Parathyroid adenoma (tissue), 2 donors: ENCODE data around the gene TUBB8.

ENCODE experiments used
- H2AFZ ChIP-seq: fragments of 300-600 bp; sonication (generic); one replicate; pipeline ENCODE4 v1.7.0; 2017; ENCODE audit warnings: antibody characterized with exemption, mild to moderate bottlenecking
- H3K27ac ChIP-seq: fragments of 300-600 bp; sonication (generic); one replicate; pipeline ENCODE4 v1.7.0; 2017
- H3K27me3 ChIP-seq: fragments of 300-600 bp; sonication (generic); one replicate; pipeline ENCODE4 v1.7.0; 2017; ENCODE audit warnings: low read length; ENCODE audit not compliant: control insufficient read depth, insufficient read depth
- H3K36me3 ChIP-seq: fragments of 300-600 bp; sonication (generic); one replicate; pipeline ENCODE4 v1.7.0; 2017; ENCODE audit warnings: low read length; ENCODE audit not compliant: control insufficient read depth, insufficient read depth
- H3K4me1 ChIP-seq: fragments of 300-600 bp; sonication (generic); one replicate; pipeline ENCODE4 v1.7.0; 2017; ENCODE audit warnings: control low read depth
- H3K4me2 ChIP-seq: fragments of 300-600 bp; sonication (generic); one replicate; pipeline ENCODE4 v1.7.0; 2017; ENCODE audit warnings: low read length
- H3K4me3 ChIP-seq: fragments of 300-600 bp; sonication (generic); one replicate; pipeline ENCODE4 v1.7.0; 2017; ENCODE audit warnings: low read depth, low read length
- H3K79me2 ChIP-seq: fragments of 300-600 bp; sonication (generic); one replicate; pipeline ENCODE4 v1.7.0; 2017; ENCODE audit warnings: control low read depth
- H3K9ac ChIP-seq: fragments of 300-600 bp; sonication (generic); one replicate; pipeline ENCODE4 v1.7.0; 2017; ENCODE audit warnings: mild to moderate bottlenecking
- H3K9me3 ChIP-seq: fragments of 300-600 bp; sonication (generic); one replicate; pipeline ENCODE4 v1.7.0; 2017; ENCODE audit warnings: low read length; ENCODE audit not compliant: control insufficient read depth
- TF ChIP-seq, protein P1 (sequence below): fragments of 300-600 bp; sonication (generic); IDR thresholded peaks from one replicate; pipeline ENCODE4 v1.7.0; 2017; ENCODE audit warnings: antibody characterized with exemption, mild to moderate bottlenecking
- donor health status: primary hyperparathyroidism.

Gene TUBB8

DNA sequence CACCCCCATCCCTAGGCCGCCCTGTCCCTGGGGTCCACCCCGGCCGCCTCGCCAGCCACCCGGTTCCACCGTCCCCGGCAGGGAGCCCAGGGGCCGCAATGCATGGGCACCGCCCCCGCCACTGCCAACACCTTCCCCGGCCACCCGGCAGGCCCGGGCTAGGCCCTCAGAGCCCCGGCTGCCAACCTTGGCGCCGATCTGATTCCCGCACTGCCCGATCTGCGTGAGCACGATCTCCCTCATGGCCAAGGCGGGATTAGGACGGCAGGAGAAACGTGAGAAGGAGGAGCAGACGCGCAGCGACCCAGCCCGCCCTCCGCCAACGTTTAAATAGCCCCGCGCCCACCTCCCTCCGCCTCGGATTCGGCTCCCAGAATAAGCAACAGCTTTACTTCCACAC lies at the start of gene TUBB8:
TSS of gene TUBB8 (minus strand) at position 301 of the 400 bp plus-strand sequence. CDS start at position 243, 58 bp downstream.
- Histone ChIP-seq H3K36me3 (no peaks in the 10 kb centered on the region), H3K9ac (no peak within 1 kb of the TSS)
- TF ChIP-seq, protein P1, sequence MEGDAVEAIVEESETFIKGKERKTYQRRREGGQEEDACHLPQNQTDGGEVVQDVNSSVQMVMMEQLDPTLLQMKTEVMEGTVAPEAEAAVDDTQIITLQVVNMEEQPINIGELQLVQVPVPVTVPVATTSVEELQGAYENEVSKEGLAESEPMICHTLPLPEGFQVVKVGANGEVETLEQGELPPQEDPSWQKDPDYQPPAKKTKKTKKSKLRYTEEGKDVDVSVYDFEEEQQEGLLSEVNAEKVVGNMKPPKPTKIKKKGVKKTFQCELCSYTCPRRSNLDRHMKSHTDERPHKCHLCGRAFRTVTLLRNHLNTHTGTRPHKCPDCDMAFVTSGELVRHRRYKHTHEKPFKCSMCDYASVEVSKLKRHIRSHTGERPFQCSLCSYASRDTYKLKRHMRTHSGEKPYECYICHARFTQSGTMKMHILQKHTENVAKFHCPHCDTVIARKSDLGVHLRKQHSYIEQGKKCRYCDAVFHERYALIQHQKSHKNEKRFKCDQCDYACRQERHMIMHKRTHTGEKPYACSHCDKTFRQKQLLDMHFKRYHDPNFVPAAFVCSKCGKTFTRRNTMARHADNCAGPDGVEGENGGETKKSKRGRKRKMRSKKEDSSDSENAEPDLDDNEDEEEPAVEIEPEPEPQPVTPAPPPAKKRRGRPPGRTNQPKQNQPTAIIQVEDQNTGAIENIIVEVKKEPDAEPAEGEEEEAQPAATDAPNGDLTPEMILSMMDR: no peak

DNA sequence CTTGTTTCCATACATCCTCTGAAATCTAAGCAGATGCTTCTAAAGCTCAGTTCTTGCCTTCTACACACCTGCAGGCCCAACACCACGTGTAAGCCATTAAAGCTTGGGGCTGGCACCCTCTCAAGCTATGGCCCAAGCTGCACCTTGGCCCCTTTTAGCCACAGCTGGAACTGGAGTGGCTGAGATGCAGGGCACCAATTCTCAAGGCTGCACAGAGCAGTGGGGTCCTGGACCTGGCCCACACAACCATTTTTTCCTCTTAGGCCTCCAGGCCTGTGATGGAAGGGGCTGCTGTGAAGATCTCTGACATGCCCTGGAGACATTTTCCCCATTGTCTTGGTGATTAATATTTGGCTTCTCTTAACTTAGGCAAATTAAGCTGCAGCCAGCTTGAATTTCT lies 47.4 kb upstream of the TUBB8 start:
- H3K4me3 ChIP-seq: no peak overlapping the region
- no peak overlapping the region for H3K4me2 ChIP-seq
- no peaks in the 10 kb centered on the region for H3K36me3 ChIP-seq
- H3K27me3 ChIP-seq: no peaks in the 10 kb centered on the region
- H3K9me3 ChIP-seq: no peaks in the 10 kb centered on the region
- H2AFZ ChIP-seq: no peak overlapping the region
- TF ChIP-seq, protein P1: no peak
- H3K4me1 ChIP-seq: peaks cover 10% of the 10 kb centered on the region
- H3K9ac ChIP-seq: no peak overlapping the region
- no peak overlapping the region for H3K27ac ChIP-seq
- H3K79me2 ChIP-seq: no peaks in the 10 kb centered on the region

More for the DNA sequence above, at the start of gene TUBB8:
- no peaks in the 10 kb centered on the region for H3K27me3 ChIP-seq
- peak within 1 kb of the TSS; percentile 51 for H3K27ac ChIP-seq
- no peaks in the 10 kb centered on the region for H3K79me2 ChIP-seq
- no peak within 1 kb of the TSS for H3K4me2 ChIP-seq
- H2AFZ ChIP-seq: peak within 1 kb of the TSS; percentile 66
- H3K4me1 ChIP-seq: peaks cover 12% of the 10 kb centered on the region
- H3K9me3 ChIP-seq: no peaks in the 10 kb centered on the region
- H3K4me3 ChIP-seq: no peak within 1 kb of the TSS

DNA sequence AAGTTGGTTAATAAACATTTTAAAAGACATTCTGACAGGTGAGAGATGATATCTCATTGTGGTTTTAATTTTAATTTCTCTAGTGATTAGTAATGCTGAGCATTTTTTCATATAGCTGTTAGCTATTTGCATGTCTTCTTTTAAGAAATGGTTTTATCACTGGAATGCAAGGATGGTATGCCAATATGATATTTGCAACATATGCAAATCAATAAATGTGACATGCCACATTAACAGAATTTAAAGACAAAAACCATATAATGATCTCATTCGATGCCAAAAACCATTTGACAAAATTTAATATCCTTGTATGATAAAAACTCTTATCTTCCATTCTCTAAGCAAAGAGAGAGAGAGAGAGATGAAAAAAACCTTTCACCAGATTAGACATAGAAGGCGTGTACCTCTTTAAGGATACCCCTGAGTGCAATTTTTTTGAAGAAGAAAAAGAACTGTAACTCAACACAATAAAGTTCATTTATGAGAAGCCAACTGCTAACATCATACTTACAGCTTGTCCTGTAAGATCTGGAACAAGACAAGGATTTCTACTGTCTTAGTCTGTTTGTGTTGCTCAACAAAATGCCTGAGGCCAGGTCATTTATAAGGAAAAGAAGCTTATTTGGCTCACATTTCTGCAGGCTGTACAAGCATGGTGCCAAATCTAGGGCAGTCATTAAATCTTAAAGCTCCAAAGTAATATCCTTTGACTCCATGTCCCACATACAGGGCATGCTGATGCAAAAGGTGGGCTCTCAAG lies 46.4 kb upstream of the TUBB8 start:
- Histone ChIP-seq H3K4me1 (peaks cover 14% of the 10 kb centered on the region), H3K27me3 (no peaks in the 10 kb centered on the region), H3K27ac (no peak overlapping the region), H3K36me3 (no peaks in the 10 kb centered on the region), H3K79me2 (no peaks in the 10 kb centered on the region), H3K9me3 (no peaks in the 10 kb centered on the region), H3K9ac (no peak overlapping the region), H3K4me2 (no peak overlapping the region), H3K4me3 (no peak overlapping the region), H2AFZ (no peak overlapping the region)
- TF ChIP-seq, protein P1: no peak

DNA sequence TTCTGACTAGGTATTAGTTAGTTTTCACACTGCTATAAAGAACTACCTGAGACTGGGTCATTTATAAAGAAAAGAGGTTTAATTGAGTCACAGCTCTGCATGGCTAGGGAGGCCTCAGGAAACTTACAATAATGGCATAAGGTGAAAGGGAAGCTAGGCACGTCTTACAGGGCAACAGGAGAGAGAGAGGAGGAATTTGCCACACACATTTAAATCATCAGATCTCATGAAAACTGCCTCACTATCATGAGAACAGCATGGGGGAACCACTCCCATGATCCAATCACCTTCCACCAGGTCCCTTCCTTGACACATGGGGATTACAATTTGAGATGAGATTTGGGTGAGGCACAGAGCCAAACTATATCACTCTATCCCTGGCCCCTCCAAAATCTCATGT lies 45.5 kb upstream of the TUBB8 start:
- TF ChIP-seq, protein P1: no peak
- H3K27ac ChIP-seq: no peak overlapping the region
- H3K4me3 ChIP-seq: no peak overlapping the region
- no peaks in the 10 kb centered on the region for H3K9me3 ChIP-seq
- no peaks in the 10 kb centered on the region for H3K79me2 ChIP-seq
- H3K36me3 ChIP-seq: no peaks in the 10 kb centered on the region
- H3K4me2 ChIP-seq: no peak overlapping the region
- no peak overlapping the region for H3K9ac ChIP-seq
- H3K4me1 ChIP-seq: peaks cover 18% of the 10 kb centered on the region
- H3K27me3 ChIP-seq: no peaks in the 10 kb centered on the region
- H2AFZ ChIP-seq: no peak overlapping the region

DNA sequence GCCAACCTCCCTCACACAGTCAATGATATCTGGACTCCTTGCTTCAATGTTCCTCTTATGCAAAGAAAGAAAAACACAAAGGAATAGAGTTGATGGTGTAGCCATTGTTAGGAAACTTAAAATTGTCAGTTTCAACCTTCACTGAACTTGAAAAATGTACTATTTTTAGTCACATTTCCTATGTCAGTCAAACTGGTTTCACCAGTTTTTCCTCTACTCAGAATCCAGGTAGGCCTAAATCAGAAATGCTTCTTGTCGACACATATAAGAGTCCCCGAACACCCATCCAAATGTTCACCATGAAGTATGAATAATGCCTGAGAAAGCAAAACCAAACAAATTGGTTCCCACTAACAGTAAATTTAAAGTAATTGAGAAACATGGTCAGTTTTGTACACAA lies 43.8 kb upstream of the TUBB8 start:
- Histone ChIP-seq H3K4me2 (peak overlapping the region; percentile 87), H3K27ac (peak overlapping the region; percentile 88), H3K36me3 (no peaks in the 10 kb centered on the region)

More for the DNA sequence above, 43.8 kb upstream of the TUBB8 start:
- Histone ChIP-seq H3K9me3 (no peaks in the 10 kb centered on the region), H3K4me3 (peak overlapping the region; percentile 42), H3K27me3 (no peaks in the 10 kb centered on the region), H2AFZ (peak overlapping the region; percentile 68), H3K4me1 (peaks cover 29% of the 10 kb centered on the region), H3K79me2 (no peaks in the 10 kb centered on the region), H3K9ac (no peak overlapping the region)
- TF ChIP-seq, protein P1: no peak
